Measurements from ENCODE around the gene AGTPBP1.

The AGTPBP1 gene

GRCh38 chr9:85528607-85529006 lies 213.1 kb downstream of the AGTPBP1 start:
- no peak for DNase-seq

GRCh38 chr9:85528142-85528541 lies 213.6 kb downstream of the AGTPBP1 start:
- DNase-seq, result no peak

- no peak for DNase-seq
Measured at GRCh38 chr9:85527331-85528020, 214.3 kb downstream of the AGTPBP1 start.

- DNase-seq, result no peak
Measured at GRCh38 chr9:85524531-85524930, 217.2 kb downstream of the AGTPBP1 start.

GRCh38 chr9:85523202-85523601 lies 218.6 kb downstream of the AGTPBP1 start:
- no peak for DNase-seq

- DNase-seq, result no peak
Measured at GRCh38 chr9:85522459-85523092, 219.2 kb downstream of the AGTPBP1 start.

GRCh38 chr9:85521371-85522197 lies 220.2 kb downstream of the AGTPBP1 start:
- no peak for DNase-seq

- DNase-seq, result no peak
Measured at GRCh38 chr9:85516976-85517637, 224.6 kb downstream of the AGTPBP1 start.

GRCh38 chr9:85516455-85516854 lies 225.3 kb downstream of the AGTPBP1 start:
- DNase-seq, result no peak

- no peak for DNase-seq
Measured at GRCh38 chr9:85515021-85515420, 226.7 kb downstream of the AGTPBP1 start.

- no peak for DNase-seq
Measured at GRCh38 chr9:85514256-85514655, 227.5 kb downstream of the AGTPBP1 start.

GRCh38 chr9:85511746-85512145 lies 230.0 kb downstream of the AGTPBP1 start:
- no peak for DNase-seq

GRCh38 chr9:85510830-85511504 lies 230.8 kb downstream of the AGTPBP1 start:
- DNase-seq, result no peak

GRCh38 chr9:85508616-85509015 lies 233.1 kb downstream of the AGTPBP1 start:
- no peak for DNase-seq

- no peak for DNase-seq
Measured at GRCh38 chr9:85505612-85506011, 236.1 kb downstream of the AGTPBP1 start.

GRCh38 chr9:85502815-85503655 lies 238.7 kb downstream of the AGTPBP1 start:
- DNase-seq, result no peak

GRCh38 chr9:85501882-85502281 lies 239.9 kb downstream of the AGTPBP1 start:
- DNase-seq, result no peak

- DNase-seq, result no peak
Measured at GRCh38 chr9:85501456-85501855, 240.3 kb downstream of the AGTPBP1 start.

Data from activated CD4-positive, CD25-positive, alpha-beta regulatory T cell treated with anti-CD3 and anti-CD28 coated beads, Interleukin-2, amount 50 U/mL, for 72 hours (primary cell).